Cerebellar nuclear complex (tissue), 1 donor: ENCODE results near the gene EFCAB6.

ENCODE experiments used
- DNase-seq, 2 experiments: peaks; one replicate each; lab custom pipeline; 2025; lab: John Stamatoyannopoulos, UW

EFCAB6 gene

DNA sequence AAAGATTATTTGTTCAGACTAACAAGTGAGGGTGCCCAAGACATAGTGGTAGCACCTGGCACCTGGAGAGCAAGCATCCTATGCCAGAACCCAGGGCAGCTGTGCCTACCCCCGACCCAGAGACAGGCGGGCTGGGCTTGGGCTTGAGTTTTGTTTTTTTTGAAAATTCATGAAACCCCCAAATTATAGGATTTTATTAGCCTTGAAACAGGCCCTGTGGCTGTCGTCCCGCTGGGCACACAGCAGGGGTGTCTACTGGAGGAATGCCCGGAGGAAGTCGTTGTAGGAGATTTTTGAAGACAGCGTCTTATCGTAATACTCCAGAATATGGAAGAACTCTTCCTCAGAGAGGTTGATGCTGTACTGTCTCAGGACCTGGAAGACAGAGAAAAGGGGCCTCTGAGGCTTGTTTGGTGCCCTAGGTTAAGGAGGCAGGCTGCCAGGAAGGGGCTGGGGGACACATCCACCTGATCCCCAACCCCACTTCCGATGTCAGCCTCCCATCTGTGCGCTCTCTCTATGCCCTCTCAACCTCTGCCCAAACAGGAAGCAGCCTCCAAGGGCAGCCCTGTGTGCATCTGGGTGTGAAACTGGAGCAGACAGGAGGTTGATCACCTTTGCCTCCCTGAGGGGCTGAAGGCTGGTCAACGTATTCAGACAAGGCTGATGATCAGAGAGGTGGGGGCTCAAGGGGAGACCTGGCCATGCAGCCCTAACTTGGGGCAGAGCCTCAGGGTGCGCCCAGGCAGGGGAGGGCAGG, 283.3 kb downstream of the EFCAB6 start:
- no peak for DNase-seq

DNA sequence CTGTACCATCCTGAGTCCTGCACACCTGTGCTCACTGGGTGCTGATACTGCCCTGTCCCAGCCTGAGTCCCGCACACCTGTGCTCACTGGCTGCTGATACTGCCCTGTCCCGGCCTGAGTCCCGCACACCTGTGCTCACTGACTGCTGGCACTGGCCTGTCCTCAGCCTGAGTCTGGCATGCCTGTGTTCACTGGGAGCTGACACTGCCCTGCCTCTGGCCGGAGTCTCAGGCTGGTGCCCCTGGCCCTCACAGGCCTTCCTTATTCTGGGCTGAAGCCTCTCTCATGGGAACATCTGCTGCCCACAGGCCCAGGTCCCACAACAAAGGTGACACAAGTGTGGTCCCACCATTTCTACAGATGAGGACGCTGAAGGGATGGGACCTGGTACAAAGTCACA, 285.2 kb downstream of the EFCAB6 start:
- DNase-seq: no peak

DNA sequence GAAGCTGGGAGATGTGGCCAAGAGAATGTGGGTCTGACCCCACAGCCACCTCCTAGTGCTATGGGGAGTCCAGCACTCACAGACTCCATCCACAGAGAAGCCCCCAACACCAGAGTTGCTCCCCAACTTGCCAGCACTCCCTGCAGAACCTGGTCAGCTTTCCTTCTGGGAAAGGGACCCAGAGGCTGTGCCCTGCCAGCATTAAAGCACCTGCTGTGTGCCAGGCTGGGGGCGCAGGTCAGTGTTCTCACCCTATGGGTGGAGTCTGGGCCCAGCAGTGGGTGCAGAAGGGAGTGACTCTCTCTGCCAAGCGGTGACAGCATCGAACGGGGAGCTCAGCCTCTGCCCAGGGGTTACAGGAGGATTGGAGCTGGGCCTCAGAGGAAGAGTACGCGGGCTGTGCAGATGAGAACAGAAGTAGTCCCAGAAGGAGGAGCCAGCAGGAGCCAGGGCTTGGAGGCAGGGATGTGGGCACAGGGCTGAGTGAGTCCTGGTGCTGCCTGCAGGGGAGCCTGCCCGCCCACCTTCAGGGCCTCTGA, 285.9 kb downstream of the EFCAB6 start:
- no peak for DNase-seq

DNA sequence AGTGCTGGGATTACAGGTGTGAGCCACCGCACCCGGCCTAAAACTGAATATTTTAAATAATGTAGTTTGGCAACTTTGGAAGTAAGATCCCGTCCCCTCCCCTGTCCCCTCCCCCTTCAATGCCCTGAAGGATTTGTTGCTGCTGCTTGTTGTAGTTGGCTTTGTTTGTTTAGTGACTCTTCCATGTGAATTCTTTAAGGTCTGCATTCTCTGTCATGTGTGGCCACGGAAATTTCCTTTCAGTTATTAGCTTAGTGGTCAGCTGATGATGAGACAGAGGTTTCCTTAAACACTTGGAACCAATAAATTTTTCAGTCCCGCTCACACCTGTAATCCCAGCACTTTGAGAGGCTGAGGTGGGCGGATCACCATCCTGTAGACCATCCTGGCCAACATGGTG, 290.4 kb downstream of the EFCAB6 start:
- DNase-seq: no peak

DNA sequence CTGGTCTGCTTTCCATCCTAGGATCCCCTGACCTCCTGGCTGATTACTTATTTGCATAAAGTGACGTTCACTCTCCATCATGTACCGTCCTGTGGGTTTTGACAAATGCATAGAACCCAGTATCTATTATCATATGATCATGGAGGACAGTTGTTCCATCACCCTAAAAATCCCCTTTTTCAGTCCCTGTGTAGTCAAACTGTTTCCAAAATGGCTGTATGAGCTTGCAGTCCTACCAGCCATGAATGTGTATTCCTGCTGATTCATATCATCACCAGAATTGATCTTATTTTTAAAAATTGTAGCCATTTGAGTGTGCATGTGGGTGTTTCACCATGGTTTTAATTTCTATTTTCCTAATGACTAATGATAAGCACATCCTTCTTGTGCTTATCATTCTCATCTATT, 291.5 kb downstream of the EFCAB6 start:
- DNase-seq: no peak

DNA sequence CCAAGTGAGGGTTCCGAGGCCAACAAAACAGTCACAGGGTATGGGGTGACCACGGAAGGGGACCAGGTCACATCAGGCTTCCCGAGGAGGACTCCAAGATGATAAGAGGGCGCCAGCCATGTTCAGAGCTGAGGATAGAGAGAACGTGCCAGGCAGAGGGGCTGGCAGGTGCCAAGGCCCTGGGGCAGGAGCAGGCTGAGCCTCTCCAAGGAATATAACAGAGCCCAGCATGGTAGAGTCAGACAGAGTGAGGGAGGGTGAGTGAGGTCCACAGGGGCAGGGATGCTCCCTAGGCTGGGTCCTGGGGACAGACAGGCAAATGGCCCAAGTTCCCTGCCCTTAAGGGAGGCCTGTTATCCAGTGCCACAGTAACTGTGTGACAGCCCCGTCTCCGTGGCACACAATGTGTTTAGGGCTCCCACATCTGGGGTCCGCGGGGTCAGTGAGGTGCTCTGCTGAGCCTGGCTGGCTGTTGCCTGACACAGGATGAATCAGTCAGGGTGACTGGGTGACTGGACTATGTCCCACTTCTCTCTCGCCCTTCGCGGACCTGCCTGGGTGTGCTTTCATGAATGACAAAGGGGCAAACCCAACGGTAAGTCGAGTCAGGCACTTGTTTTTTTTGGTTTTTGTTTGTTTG, 295.0 kb downstream of the EFCAB6 start:
- no peak for DNase-seq

DNA sequence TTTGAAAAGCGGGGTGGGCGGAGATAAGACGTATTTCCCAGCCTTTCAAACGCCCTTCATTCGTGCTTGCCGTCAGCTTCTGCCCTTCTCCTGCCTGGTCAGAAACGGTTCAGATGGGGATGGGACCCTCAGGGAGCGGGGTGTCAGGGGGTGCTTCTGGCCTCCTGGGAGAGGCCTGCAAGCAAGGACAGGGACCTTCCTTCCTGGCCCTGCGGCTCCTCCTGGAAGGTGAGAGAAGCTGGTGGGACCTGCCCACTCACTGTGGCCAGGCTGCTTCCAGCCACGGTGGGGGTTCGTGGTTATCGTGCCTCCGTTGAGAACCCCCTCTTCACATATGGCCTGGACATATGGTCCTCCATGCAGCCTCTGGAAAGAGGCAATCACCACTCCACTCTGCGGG, 295.7 kb downstream of the EFCAB6 start:
- no peak for DNase-seq

DNA sequence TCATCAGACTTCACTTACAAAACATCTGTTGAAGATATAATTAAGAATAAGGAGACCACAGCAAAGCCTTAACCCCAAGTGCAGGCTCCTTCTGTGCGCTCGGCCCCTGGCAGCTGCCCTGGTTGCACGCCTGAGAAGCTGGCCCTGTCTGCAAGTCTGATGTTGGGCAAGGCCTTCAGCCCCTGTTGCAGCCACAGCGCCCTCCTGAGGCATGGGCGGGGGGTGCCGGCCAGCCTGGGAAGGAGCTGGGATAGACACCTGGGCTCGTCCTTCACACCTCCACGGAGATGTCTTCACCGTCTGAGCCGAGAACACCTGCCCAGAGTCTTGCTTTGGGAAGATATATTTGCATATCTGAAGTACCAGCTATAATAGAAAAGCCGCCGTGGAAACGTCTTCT, 296.2 kb downstream of the EFCAB6 start:
- no peak for DNase-seq

DNA sequence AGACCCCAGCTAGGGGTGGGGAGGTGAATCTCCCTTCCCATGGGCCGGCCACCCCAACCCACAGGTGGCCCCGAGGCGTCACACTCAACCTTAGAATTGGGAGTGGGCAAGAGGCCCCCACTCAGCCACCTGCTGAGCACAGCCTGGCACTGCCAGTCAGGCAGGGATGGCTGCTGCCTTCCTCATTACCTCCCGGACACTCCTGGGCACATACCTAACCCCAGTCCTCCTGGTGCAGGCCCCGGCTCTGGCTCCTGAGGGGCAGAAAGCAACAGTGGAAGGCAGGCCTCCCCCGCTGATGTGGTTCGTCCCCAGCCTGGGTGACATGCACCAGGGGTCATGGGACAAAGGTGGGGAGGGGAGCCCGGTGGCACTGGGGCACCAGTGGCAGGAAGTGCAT, 296.7 kb downstream of the EFCAB6 start:
- DNase-seq: no peak

DNA sequence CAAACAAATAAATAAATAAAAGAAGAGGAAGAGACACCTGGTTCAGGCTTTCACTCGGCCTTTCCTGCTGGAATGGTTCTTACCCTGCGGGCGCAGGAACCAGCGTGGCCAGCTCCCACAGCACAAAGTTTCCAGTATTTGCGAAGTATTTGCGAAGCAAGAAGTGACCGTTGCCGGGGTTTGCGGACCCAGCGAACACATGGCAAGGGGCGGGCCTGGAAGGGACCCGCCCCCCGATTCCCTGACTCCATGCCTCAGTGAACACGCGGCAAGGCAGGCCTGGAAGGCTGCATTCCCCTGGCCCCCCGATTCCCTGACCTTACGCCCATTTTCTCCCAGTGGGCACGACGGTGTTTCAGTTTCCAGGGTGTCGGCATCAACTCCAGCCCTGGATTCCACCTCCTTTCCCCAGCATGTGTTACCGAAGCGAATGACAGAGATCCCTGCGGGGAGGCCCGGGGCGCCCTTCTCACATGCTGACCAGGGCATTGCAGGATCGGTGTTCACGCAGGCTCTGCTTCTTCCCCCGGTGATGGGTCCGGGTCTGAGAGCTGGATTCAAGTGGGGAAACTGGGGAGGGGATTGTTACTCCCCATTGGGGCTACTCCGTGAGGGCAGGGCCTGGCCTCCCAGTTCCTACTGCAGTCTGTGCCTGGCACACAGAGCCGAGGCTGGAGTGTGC, 297.5 kb downstream of the EFCAB6 start:
- DNase-seq: no peak

DNA sequence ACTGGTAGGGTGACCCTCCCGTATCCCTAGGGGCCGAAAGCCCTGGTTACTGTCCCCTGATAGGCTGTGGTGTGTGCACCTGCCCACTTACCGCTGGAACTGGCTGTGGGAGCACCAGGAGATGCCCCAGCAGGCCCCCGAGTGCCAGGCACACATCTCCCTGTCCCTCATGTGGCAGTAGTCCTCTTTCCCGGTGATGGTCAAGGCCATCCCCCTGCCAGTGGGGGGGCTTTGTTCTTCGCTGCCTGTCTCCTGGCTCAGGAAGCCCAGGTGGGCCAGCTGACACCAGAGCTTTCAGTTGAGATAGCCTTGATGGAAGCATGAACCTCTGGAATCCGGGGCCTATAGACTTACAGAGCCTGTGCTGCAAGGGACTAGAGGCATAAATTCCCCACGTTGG, 299.8 kb downstream of the EFCAB6 start:
- no peak for DNase-seq

DNA sequence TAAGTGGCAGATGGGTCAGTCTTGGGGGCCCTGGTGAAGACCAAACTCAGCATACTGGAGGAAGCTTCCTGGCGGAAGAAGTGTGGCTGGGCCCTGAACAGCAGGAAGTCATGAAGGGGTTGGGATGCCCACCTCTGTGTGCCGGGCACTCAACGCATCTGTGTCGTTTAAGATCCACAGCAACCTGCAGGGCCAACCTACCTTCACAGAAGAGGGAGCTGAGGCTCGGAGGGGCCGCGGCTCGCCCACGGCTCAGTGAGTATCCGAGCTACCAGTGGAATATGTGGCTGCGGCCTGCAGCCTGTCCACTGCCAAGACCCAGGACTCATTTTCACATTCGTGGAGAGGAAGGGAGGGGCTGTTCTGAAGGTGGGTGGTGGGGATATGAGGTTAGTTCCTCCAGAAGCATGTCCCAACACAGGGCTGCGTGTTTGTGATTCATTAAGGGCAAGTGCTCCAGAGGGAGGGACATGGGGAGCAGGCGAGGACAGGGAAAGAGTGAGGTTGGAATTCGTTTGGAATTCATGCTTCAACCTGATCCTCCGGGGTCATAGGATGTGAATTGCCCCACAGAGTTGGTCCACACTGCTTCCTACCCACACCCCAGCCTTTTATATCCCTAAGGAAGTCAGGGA, 300.7 kb downstream of the EFCAB6 start:
- no peak for DNase-seq

DNA sequence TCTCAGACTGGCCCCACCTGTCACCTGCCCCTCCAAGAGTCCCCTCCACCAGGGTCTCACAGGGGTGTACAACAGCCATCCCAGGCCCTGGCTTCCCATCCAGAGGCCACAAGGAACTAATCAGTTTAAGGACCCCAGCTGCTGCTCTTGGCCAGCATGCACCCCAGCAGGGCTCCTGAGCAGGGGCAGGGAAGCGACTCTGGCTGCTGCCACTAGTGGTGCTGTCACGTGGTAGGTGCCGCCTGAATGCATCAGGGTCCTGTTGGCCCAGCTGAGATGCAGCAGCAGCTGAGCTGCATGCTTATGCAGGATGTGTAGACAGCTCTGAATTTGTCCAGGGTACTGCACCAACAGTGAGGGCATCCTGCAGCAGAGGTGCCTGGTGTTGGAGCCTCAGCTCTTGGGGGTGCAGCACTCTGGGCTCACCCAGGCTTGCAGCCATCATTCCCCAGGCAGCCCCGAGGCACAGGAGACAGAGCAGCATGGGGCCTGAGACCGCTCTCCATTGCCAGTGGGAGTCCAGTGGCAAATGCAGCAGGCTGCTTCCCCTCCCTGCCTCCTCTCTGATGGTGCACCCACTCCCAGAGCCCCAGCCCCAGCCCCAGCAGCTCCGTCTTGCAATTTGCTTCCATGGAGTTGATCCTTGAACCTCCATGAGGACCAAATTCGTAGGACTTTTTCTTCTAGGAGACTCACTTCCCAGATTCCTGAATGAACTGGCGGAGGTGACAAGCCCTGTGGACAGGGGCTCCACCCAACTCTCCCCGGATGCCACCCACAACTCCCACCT, 301.6 kb downstream of the EFCAB6 start:
- no peak for DNase-seq

DNA sequence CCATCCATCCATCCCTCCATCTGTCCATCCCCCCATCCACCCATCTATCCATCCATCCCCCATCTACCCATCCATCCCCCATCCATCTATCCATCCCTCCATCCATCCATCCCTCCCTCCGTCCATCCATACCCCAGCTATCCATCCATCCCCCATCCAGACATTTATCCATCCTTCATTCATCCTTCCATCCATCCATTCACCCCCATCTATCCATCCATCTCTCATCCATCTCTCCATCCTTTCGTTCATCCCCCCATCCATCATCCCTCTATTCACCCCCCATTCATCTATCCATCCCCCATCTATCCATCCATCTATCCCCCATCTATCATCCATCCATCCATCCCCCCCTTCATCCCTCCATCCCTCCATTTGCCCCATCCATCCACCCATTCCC, 302.8 kb downstream of the EFCAB6 start:
- DNase-seq: no peak

DNA sequence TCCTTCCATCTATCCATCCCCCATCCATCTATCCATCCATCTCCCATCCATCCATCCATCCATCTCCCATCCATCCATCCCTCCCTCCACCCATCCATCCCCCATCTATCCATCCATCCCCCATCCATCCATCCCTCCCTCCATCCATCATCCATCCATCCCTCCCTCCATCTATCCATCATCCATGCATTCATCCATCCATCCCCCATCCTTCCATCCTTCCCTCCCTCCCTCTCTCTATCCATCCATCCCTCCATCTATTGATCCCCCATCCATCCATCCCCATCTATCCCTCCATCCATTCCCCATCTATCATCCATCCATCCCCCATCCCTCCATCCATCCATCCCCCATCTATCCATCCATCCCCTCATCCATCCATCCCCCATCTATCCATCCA, 303.6 kb downstream of the EFCAB6 start:
- DNase-seq: no peak

DNA sequence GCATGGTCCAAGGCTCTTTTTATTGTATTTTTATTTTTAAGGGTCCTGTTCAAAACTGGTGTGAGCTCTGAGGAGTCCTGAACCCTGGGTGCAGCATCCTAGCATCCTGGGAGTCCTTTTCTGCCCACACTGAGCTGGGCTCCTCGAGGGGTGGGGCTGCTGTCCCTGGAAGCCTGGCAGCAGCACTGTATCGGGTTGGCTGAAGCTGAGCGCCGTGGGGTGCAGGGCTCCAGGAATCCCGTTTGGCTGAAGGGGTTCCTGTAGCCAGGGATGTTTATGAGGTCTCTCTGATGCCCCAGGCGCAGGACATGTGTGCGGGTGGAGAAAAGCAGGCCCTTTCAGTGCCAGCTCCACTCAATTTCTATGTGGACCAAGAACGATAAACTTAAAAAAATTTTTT, 304.9 kb downstream of the EFCAB6 start:
- no peak for DNase-seq

DNA sequence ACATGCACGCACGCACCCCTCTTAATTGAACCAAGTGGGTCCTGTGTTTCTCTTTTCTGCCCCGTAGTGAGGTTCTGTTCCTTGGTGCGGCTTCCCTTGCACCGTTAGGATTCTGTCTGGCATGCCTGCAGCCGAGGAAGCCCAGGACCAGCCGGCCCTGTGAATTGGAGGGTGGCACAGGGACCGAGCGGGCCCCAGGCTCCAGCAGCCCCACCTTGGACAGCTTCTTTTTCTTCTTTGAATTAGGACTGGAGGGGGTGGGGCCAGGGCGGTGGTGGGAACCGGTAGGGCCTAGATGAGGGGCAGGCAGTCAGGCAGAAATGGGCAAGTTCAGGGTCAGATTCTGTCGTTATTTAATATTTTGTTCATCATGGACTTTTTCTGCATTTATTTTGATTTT, 305.6 kb downstream of the EFCAB6 start:
- no peak for DNase-seq

DNA sequence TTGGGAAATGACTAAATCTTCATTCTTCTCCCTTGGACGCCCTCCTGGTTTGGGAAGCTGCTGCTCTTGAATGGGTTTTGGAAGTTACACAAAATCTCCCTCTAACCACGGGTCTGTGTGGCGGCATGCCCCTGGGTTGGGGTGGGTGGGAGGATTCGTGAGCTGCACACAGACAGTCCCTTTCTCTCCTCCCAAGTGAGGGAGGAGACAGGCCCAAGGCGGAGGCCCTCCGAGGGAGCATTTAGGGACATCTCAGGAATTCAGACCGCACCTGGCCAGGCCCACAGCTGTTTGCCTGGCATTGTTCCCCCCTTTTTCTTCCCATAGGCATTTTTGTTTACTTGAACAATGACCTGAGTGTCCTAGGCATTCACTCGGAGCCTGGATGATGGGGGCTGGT, 306.2 kb downstream of the EFCAB6 start:
- DNase-seq: no peak

DNA sequence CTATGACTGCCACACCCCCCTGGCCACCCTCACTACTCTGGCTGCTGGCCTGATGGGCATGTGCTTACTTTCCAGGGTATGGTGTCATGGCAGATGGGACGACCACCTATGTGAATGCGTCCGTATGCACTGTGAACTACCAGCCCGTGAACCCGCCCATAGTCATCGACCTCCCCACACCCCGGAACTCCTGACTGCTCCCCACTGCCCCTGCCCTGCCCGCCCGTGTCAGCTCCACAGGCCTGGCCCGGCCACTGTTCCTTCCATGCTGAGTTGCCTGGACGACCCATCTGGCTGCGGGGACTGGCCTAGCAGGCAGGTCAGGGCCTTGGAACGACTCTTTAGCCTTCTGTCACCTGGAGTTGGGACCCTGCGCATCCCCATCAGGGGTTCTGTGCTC, 306.7 kb downstream of the EFCAB6 start:
- DNase-seq: no peak

DNA sequence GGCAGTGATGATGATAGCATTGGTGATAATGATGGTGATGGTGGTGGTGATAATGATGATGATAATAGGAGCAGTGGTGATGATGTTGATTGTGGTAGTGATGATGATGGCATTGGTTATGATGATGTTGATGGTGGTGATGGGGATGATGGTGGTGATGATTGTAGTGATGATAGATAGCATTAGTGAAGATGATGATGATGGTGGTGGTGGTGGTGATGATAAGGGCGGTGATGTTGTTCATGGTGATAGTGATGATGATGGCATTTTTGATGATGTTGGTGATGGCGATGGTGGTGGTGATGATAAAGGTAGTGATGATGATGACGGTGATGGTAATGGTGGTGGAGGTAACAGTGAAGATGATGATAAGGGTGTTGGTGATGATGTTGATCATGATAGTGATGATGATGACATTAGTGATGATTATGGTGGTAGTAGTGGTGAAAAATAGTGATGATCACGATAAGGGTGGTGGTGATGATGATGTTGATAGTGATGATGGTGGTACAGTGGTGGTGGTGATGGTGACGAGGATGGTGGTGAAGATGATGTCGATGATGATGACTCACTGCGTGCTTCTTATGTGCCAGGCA, 307.3 kb downstream of the EFCAB6 start:
- DNase-seq: no peak

DNA sequence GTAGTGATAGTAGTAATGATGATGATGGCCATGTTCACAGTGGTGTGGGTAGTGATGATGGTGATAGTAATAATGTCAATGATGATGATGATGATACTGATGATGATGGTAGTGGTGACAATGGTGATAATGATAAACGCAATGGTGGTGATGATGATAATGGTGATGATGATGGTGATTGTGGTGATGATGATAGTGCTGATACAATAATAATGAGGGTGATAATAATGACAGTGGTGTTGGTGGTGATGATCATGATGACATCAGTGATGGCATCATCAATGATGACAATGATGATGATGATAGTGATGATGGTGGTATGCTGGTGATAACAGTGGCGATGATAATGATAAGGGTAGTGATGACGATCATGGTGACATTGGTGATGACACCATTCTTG, 308.0 kb downstream of the EFCAB6 start:
- no peak for DNase-seq
